ENCODE measurements around the gene CINP. TPM values are rescaled to one million over a fixed set of nuclear protein-coding genes. Genes with fewer than 3 reads are reported as not detected.

The CINP gene
- total and polyA plus RNA-seq, 2 of the 8 experiments (the other 6 are each of a cell fraction or from before 2014, with no cell fraction given) = 47.8 to 51.6 TPM

DNA sequence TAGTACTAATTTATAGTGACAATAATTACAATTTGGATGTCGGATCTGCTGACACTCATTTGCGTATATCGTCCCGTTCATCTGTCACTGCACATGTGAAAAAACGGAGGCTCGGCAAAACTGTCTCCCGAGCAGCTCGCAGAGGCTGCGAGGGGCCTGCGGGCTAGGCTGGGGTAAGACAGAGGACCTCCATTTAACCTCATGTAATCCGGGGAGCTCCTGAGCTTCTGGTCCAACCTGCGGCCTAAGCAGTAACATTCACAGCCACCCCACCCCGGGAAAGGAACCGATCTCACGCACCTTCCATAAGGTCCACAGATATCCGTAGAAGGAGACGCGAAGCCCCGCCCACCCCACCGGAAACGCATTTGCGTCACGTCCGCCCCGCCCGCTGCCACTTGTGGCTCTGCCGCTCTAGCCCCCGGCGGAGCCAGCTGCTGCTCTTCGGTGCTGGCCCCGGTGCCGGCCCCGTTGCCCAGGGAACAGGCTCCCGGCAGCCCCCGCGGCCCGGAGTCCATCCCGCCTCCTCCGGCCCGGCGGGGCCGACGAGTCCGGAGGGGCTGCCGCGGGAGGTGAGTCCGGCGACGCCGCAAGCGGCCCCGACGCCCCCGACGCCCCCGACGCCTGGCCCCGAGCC, at the start of gene CINP, which contains the start of gene TECPR2 (continued):
- TF ChIP-seq TCF12 (IDR thresholded peaks at IDR 0.05; ENCODE audit: low read depth, low read length) (no peak), SP1 (IDR thresholded peaks at IDR 0.05; ENCODE audit: low read depth, low read length) (no peak), CBX8 (IDR thresholded peaks at IDR 0.05; ENCODE audit: borderline replicate concordance, low read depth, low read length) (no peak), NRF1 (IDR thresholded peaks at IDR 0.05; ENCODE audit: low read depth, low read length) (no peak), E2F6 (IDR thresholded peaks at IDR 0.05) (no peak), EP300 (IDR thresholded peaks at IDR 0.05; ENCODE audit: borderline replicate concordance in 1 of 2, low read depth in 2 of 2, low read length in 2 of 2) (no peak), SIX5 (IDR thresholded peaks at IDR 0.05; ENCODE audit: low read depth, low read length) (no peak), RFX5 (IDR thresholded peaks at IDR 0.05; ENCODE audit: borderline replicate concordance, low read depth, low read length) (no peak), RXRA (IDR thresholded peaks at IDR 0.05; ENCODE audit: insufficient read depth, low read depth, low read length) (no peak), GTF2F1 (IDR thresholded peaks at IDR 0.05; ENCODE audit: borderline replicate concordance, low read depth, low read length) (no peak), RNF2 (IDR thresholded peaks at IDR 0.05; ENCODE audit: borderline replicate concordance, low read depth, low read length, missing control alignments, poor library complexity, severe bottlenecking) (no peak), KDM4A (IDR thresholded peaks at IDR 0.05; ENCODE audit: low read depth, low read length, severe bottlenecking) (no peak), CBX5 (IDR thresholded peaks at IDR 0.05; ENCODE audit: low read depth, low read length) (no peak), SRF (IDR thresholded peaks at IDR 0.05; ENCODE audit: low read depth, low read length) (no peak)
